HG03342 (cell line): ENCODE data around the gene LRP3.

Source experiments
- ATAC-seq: cut with Tn5 transposase; IDR thresholded peaks from one replicate; pipeline ENCODE4 v1.9.1; 2021; ENCODE audit warnings: mild to moderate bottlenecking, moderate library complexity; ENCODE audit not compliant: unreplicated experiment

Gene LRP3

DNA sequence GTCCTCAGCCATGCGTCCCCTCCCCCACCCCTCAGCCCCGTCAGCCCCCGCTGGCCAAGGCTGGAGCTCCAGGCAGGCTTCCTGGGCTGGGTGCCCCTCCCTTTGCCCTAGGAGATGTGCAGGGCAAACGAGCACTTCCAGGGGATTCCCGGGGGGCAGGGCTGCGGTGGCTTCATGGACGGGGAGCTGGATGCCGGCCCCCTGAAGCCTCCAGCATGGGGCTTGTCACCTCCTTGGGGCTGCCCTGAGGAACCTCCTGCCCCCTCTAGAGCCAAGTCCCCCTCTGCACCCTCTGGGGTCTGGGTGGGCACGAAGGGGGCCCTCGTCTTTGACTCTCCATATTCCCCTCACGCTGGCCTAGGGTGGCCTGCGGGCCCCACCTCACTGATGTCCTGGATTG lies 56.9 kb downstream of the LRP3 start:
- ATAC-seq = no peak

DNA sequence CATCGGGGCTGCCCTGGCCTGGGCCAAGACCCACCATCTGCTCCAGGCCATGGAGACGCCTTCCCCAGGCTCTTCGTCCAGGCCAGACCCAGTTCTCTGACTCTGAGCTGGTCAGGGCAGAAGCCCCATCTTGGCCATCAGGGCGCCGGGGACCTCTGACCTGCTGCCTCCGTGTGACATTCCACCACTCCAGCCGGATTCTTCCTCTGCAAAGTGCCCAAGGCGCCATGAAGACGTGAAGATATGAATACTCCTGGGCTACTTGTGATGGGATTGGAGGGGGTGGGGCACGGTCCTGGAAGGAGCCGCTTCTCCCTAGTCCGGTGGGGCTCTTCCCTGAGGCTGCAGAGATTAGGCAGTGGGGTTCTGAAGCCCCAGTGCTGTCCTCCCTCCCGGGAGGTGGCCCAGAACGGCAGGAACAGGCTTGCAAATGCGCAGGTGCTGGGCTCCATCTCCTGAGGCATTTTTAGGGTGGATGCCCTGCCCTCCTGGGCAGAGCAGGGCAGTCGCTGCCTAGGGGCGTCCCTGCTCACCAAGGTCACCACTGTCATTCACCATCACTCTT lies 57.5 kb downstream of the LRP3 start:
- ATAC-seq = no peak

DNA sequence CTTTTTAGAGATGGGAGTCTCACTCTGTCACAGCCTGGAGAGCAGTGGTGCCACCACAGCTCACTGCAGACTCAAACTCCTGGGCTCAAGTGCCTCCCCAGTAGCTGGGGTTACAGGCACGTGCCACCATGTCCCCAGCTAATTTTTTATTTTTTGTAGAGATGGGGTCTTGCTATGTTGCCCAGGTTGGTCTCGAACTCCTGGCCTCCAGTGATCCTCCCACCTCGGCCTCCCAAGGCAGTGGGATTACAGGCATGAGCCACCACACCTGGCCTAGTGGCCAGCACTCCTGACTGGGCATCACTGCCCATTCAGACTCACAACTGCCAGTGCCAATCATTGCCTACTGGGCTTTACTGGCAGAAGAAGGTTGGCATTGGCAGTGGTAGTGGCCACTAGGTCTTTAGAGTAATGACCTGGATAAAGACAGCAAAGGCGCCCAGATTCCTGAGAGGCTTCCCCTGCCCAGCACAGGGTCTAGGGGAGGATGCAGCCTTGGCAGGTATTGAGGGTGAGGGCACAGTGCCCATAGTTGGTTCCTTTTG lies 58.4 kb downstream of the LRP3 start:
- no peak for ATAC-seq

DNA sequence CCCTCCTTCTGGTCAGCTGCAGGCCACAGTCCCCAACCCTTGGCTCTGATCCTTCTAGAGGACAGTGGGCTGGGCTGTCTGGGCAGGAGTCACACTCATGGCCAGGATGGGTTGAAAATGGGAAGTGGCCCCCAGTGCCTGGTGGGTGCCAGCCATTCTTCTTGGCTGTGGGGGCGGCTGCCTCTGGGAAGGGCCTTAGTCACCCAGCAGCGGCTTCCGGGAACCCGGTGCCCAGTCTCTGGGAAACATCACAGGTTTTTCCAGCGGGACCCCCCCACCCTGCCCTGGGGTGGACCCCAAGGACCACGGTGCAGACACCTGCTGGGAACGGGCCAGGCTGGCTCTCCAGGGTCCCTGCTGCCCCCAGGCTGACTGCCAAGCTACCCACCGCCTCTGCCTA lies 58.8 kb downstream of the LRP3 start:
- no peak for ATAC-seq

DNA sequence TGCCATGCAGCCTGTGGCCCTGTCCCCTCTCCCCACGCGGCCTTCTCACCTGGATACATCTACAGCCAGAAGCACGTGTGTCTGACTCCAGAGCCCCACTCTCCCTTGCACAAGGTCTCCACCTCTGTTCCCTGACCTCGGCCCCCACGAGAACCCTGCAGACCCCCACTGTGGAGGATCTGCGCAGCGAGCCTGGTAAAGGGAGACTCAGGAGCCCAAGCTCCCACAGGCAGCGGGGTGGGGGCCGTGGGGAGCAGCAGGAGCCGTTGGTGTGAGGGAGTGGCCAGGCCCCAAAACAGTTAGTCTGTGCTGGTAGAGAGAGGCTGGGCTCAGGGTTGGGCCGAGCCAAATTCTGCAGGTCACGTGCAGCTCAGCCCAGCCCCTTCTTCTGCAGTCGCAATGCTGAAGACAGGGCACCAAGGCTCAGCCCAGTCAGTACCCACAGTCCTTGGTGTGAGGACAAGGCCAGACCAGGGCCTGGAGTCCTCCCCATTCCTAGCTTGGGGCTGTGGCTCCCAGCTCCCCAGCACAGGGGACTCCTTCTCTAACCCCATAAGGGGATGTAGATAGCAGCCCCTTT lies 60.2 kb downstream of the LRP3 start:
- no peak for ATAC-seq

DNA sequence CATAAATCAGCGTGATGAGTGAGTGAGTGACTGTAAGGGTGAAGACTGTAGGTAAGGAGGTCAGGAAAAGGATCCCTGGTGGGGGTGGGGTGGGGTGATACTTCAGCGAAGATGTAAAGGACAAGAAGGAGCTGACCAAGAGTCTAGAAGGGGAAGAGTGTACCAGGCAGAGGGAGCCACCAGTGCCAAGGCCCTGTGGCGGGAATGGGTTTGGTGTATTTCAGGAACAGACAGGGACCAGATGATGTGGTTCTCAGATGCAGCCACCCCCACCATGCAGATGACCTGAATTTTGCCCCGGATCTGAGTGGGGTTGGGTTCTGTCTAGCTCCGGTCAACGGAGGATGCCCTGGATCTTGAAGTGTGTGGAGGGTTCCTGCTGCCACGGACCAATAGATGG lies 61.7 kb downstream of the LRP3 start:
- no peak for ATAC-seq

DNA sequence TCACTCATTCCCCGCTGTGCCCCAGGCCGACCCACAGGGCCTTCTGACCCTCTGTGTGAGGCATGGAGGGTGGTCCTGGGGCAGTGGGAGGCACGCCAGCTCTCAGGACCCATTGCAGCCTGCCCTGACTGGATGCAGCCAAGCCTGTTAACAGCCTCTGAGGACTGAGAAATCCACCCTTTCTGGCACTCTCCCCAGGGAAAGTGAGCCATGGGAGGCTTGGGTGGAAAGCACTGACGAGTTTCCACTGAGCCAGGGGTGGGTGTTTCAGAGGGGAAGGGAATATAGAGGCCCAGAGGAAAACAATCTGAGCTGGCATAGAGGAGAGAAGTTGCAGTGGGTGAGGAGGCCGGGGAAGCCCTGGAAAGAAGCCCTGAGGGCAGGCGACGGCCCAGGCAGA lies 62.1 kb downstream of the LRP3 start:
- ATAC-seq = no peak

DNA sequence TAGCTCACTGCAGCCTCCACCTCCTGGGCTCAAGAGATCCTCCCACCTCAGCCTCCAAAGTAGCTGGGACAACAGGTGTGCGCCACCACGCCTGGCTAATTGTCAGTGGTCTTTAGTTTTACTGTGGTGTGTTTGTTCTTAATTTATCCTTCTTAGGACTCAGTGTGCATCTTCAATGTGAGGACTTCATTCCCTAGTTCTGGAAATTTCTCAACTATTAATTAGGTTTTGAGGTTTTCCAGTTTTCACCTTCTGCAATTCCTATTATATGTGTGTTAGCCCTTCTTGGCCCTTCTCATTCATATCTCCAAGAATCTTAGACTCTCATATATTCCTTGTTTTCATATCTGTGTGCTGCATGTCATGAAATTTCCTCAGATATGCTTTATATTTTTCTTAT lies 63.7 kb downstream of the LRP3 start:
- ATAC-seq = no peak
